A673 (cell line): Measurements from ENCODE around the gene ARHGAP4. TPM values are rescaled to one million over a fixed set of nuclear protein-coding genes. Genes with fewer than 3 reads are reported as not detected.
A peak's percentile ranks its signal among the peaks of the same experiment; 100 is the strongest.

Experiments
- BruUV-seq: library from RNA; stranded (reverse); fragments of 400-500 nt; replicated peaks from 2 replicates; lab custom pipeline; 2021; lab: Mats Ljungman, UMichigan
- CTCF ChIA-PET: fragments of 300-600 bp; sonication (Branson Sonifier 250); formaldehyde crosslinking; loops from one replicate; lab custom pipeline; 2022; ENCODE audit warnings: antibody characterized with exemption; lab: Charles Lee
- POLR2A ChIA-PET: fragments of 300-600 bp; sonication (Branson Sonifier 250); formaldehyde crosslinking; loops from one replicate; lab custom pipeline; 2022; ENCODE audit warnings: antibody characterized with exemption; ENCODE audit not compliant: low non-redundant PET; lab: Charles Lee
- DNase-seq: peaks from one replicate; pipeline ENCODE4 v3.0.0-alpha.2; 2015; ENCODE audit warnings: low spot score
- H3K27ac ChIP-seq: fragments of 200-600 bp; sonication (generic); 2 replicates; pipeline ENCODE4 v1.5.1; 2016; ENCODE audit warnings: mixed run types, low read depth, mild to moderate bottlenecking, mixed read lengths, antibody characterized with exemption, low read length; ENCODE audit not compliant: poor library complexity, severe bottlenecking
- H3K27me3 ChIP-seq: fragments of 200-600 bp; sonication (generic); replicated peaks from 2 replicates; pipeline ENCODE4 v1.6.1; 2017; ENCODE audit warnings: mixed run types, low read depth, mild to moderate bottlenecking, mixed read lengths, antibody characterized with exemption, low read length; ENCODE audit not compliant: insufficient read depth, poor library complexity
- H3K36me3 ChIP-seq: fragments of 200-600 bp; sonication (generic); 2 replicates; pipeline ENCODE4 v1.6.1; 2016; ENCODE audit warnings: mixed run types, mild to moderate bottlenecking, mixed read lengths, antibody characterized with exemption, low read length; ENCODE audit not compliant: insufficient read depth, poor library complexity, severe bottlenecking
- H3K4me1 ChIP-seq: fragments of 200-600 bp; sonication (generic); 2 replicates; pipeline ENCODE4 v1.6.1; 2017; ENCODE audit warnings: mixed run types, mild to moderate bottlenecking, mixed read lengths, antibody characterized with exemption, low read length; ENCODE audit not compliant: insufficient read depth, poor library complexity, severe bottlenecking
- H3K4me3 ChIP-seq: fragments of 200-600 bp; sonication (generic); 2 replicates; pipeline ENCODE4 v1.5.1; 2016; ENCODE audit warnings: low read depth, mixed run types, mild to moderate bottlenecking, mixed read lengths, low read length; ENCODE audit not compliant: poor library complexity, severe bottlenecking
- H3K9me3 ChIP-seq: fragments of 200-600 bp; sonication (generic); 2 replicates; pipeline ENCODE4 v1.6.1; 2016; ENCODE audit warnings: mixed run types, low read depth, mild to moderate bottlenecking, mixed read lengths, antibody characterized with exemption, low read length; ENCODE audit not compliant: poor library complexity, severe bottlenecking
- CTCF ChIP-seq: fragments of 300-800, 200-600 bp; sonication (generic); conservative IDR thresholded peaks from 2 replicates; pipeline ENCODE4 v1.5.1; 2017; ENCODE audit warnings: low read depth, mild to moderate bottlenecking, antibody characterized with exemption, low read length, moderate library complexity, mixed read lengths
- EZH2 ChIP-seq: fragments of 200-600 bp; sonication (generic); IDR thresholded peaks from 2 replicates; pipeline ENCODE4 v1.6.1; 2017; ENCODE audit warnings: borderline replicate concordance, low read depth, mild to moderate bottlenecking, mixed read lengths, antibody characterized with exemption, low read length; ENCODE audit not compliant: poor library complexity, severe bottlenecking
- intact Hi-C: fragments of 100-400 bp; cut with micrococcal nuclease; formaldehyde crosslinking; loops from one replicate; pipeline ENCODE4 v1.10.0; 2022; ENCODE audit not compliant: unreplicated experiment
- total RNA-seq: library from RNA; stranded (reverse); gene quantifications from 2 replicates; pipeline ENCODE4 v1.2.3, GENCODE V29; 2021

ARHGAP4 gene
- total RNA-seq, 1 experiment from 2014 or later, result 43.0 TPM

GRCh38 chrX:153966283-153966688 lies 40.2 kb upstream of the ARHGAP4 start:
- Histone ChIP-seq H3K9me3 (no peaks in the 10 kb centered on the region), H3K27ac (peak overlapping the region; percentile 16), H3K4me1 (peaks cover 19% of the 10 kb centered on the region), H3K4me3 (no peak overlapping the region), H3K36me3 (peaks cover 24% of the 10 kb centered on the region), H3K27me3 (no peaks in the 10 kb centered on the region)
- no peak for DNase-seq
- POLR2A ChIA-PET, result interaction anchor here (0.6 to 1.2 kb wide), 2 partner anchors 16 to 279 kb away, joined by 6 to 8 read pairs; no protein-coding TSS in a partner anchor
- intact Hi-C loops, result no loop called here
- BruUV-seq, result no TSS peak
- CTCF ChIA-PET, result no interaction called here
- TF ChIP-seq CTCF (no peak), EZH2 (no peak)

GRCh38 chrX:153965406-153965805 lies 39.3 kb upstream of the ARHGAP4 start:
- Histone ChIP-seq H3K4me3 (no peak overlapping the region), H3K4me1 (peaks cover 19% of the 10 kb centered on the region), H3K27me3 (no peaks in the 10 kb centered on the region), H3K9me3 (no peaks in the 10 kb centered on the region), H3K36me3 (peaks cover 33% of the 10 kb centered on the region), H3K27ac (no peak overlapping the region)
- intact Hi-C loops, result no loop called here
- ChIA-PET CTCF (no interaction called here), POLR2A (no interaction called here)
- BruUV-seq, result no TSS peak
- no peak for DNase-seq
- TF ChIP-seq EZH2 (no peak), CTCF (no peak)

- Histone ChIP-seq H3K27ac (no peak overlapping the region), H3K27me3 (no peaks in the 10 kb centered on the region), H3K36me3 (peaks cover 46% of the 10 kb centered on the region), H3K4me3 (no peak overlapping the region), H3K4me1 (peaks cover 19% of the 10 kb centered on the region), H3K9me3 (no peaks in the 10 kb centered on the region)
- no peak for DNase-seq
- TF ChIP-seq EZH2 (no peak), CTCF (no peak)
- intact Hi-C loops, result no loop called here
- ChIA-PET CTCF (interaction anchor here (0.6 kb wide), 1 partner anchor 19 kb away, joined by 7 read pairs; no protein-coding TSS in a partner anchor), POLR2A (no interaction called here)
- no TSS peak for BruUV-seq
These were observed 38.0 kb upstream of the ARHGAP4 start for GRCh38 chrX:153964105-153964504.
